ENCODE measurements around the gene ARHGEF3. TPM values are rescaled to one million over a fixed set of nuclear protein-coding genes. Genes with fewer than 3 reads are reported as not detected.

The ARHGEF3 gene
- total RNA-seq, 1 donor from 2014 or later = 92.7 TPM

- intact Hi-C loops (cut with micrococcal nuclease) = no loop called here
Measured at GRCh38 chr3:56775838-56776555, 25.8 kb downstream of the ARHGEF3 start.

GRCh38 chr3:56775445-56775837, 26.3 kb downstream of the ARHGEF3 start:
- intact Hi-C loops (cut with micrococcal nuclease) = no loop called here

DNA sequence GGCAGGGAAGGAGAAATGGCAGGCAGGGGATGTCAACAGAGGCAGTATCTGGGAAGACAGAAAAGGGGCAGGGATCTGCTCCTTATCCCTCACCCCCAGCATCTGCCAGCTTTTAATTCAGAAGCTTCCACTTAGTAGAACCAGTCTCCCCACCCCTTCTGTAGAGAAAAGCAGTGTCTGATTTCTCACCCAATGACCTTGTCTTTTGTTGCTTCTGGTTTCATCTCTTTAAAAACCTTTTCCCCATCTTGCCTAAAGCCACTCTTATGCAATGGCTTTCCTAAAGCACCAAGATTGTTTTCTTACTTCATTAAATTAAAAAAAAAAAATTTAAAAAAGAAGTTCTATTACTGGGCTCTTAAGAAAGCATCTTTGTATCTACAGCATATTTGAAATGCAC, 27.8 kb downstream of the ARHGEF3 start:
- intact Hi-C loops (cut with micrococcal nuclease) = no loop called here

DNA sequence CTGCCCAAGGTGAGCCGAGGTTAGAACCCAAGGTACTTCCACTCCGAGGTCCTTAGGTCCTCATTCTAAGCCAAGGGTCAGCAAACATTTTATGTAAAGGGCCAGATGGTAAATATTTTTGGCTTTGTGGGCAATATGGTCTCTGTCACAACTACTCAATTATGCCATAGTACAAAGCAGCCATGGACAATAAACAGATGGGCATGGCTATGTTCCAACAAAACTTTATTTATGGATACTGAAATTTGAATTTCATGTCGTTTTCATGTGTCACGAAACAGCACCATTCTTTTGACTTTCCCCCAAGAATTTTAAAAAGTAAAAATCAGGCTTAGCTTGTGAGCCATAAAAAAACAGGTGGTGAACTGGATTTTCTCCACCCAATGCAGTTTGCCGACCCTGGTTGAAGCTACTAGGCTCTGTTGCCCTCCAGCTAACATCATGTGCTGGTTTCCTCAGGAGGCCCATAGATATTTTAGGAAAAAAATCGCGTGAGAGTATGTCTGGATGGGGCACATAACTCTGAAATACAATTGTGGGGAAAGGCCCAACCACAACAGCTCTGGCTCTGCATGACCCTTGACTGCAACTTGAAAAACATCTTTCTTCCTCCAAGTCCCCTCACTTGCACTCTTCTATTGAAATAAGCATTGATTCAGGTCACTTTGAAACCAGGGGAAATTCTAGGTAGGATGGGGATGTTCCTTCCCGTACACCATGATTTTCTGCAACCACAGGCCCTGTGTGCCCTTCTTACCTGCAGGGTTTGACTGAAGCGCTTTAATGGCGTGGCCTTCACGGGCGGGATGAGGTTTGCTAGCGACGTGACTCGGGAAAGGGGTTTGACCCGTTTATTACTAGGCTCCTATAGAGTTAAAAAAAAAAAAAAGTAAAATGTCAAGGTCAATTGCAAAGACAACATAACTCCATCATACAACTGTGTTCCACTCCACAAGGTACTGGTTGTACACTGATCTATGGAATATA, 28.5 kb downstream of the ARHGEF3 start:
- intact Hi-C loops (cut with micrococcal nuclease) = no loop called here

DNA sequence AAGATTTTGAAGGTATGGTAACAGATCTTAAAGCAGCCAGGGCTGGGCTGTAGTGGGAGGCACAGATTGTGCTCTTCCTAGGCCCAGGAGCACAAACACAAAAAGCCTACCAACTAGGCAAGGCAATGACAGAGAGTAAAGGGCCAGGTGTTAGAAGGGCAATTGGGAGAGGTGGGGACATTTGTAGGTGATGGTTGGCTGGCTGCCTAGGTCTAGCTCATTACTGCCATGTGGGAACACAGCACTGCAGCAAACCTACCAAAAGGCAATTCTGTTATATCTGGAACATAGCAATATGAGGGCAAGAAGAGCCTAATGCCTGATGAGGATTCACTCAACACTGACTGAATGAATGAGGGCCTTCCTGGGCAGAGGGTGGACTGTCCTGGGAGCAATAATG, 30.4 kb downstream of the ARHGEF3 start:
- intact Hi-C loops (cut with micrococcal nuclease) = no loop called here

DNA sequence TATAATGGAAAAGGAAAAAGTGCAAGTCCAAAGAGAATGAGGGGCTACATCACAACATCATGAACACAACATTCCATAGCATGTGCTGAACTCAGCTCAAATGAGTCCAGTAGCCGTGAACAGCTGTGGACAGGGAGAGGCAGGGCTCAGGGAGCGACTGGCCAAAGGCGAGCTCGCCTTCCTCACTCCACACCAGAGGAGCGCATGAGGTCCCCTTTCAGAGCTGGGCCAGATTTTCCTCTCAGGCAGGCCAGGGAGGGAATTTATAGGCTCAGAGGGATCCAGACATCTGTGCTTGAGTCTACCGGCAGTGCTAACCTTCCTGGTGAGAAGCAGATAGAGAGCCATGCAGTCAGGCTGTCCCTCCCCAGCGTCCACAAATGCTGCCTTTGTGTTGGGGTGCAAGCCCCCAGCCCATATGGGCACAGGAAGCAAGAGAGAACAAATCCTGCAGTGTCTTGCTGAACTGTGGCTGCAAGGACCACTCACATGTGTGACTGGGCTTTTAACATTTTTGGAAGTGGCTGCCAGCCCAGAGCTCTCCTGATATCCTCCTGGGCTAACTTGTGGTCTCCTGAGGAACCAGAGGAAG, 32.5 kb downstream of the ARHGEF3 start:
- intact Hi-C loops (cut with micrococcal nuclease) = no loop called here

DNA sequence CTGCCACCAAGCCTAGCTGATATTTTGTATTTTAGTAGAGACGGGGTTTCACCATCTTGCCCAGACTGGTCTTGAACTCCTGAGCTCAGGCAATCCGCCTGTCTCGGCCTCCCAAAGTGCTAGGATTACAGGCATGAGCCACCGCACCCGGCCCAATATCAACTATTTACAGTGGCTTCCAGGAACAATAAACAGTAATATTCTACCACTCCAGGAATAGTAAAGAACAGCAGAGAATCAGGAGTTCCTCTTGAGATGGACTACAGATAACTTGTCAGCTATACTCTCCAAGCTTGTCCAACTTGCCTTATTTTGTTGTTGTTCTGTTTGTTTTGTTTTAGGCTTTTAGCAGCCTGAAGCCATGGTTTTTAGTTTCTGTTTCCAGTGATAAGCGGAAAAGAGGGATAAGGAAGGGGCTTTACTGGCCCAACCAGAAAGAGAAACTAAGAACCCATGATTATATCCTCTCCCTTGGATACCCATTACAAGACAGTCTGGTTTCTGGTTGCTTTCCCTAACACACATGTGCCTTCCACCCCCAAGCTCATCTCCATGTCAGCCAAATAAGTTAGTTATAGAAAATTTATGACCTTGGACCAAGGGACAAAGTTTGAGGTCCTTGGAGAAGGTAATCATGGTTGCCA, 36.7 kb downstream of the ARHGEF3 start:
- intact Hi-C loops (cut with micrococcal nuclease) = no loop called here

DNA sequence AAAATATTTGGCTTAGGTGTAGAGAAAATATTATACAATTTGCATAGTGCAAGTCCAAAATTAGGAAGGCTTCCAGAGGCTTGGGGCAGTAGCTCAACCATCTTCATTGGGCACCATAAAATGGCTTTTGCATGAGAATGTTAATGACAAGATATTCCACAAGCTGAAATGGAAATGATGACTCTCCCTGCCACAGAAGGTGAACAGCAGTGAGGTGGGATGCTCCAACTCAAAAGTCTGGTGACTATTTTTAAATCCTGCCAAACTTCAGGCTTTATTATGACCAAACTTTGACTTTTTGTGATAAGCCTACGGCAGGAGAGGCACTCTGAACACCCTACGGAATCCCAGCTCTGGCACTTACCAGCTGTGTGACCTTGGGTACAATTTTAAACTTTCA, 37.6 kb downstream of the ARHGEF3 start:
- intact Hi-C loops (cut with micrococcal nuclease) = no loop called here

GRCh38 chr3:56763233-56763632, 38.5 kb downstream of the ARHGEF3 start:
- intact Hi-C loops (cut with micrococcal nuclease) = no loop called here

DNA sequence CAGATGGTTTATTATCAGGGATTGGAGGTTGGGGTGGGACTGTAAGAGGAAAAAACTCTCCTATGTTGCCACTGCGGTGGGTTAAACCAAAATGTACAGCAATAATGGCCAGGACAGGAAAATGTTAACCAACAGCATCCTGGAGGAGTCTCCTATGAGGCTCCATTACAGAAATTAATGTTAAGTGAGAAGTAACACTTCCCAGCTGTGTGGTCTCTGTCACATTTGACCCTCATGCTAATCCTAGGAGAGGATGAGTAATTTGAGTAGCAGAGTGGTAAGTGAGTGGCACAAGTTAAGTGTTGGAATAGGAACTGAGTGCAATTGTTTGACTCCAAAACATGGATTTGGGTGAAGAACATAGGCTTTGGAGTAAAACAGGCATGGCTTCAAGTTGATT, 39.0 kb downstream of the ARHGEF3 start:
- intact Hi-C loops (cut with micrococcal nuclease) = no loop called here

DNA sequence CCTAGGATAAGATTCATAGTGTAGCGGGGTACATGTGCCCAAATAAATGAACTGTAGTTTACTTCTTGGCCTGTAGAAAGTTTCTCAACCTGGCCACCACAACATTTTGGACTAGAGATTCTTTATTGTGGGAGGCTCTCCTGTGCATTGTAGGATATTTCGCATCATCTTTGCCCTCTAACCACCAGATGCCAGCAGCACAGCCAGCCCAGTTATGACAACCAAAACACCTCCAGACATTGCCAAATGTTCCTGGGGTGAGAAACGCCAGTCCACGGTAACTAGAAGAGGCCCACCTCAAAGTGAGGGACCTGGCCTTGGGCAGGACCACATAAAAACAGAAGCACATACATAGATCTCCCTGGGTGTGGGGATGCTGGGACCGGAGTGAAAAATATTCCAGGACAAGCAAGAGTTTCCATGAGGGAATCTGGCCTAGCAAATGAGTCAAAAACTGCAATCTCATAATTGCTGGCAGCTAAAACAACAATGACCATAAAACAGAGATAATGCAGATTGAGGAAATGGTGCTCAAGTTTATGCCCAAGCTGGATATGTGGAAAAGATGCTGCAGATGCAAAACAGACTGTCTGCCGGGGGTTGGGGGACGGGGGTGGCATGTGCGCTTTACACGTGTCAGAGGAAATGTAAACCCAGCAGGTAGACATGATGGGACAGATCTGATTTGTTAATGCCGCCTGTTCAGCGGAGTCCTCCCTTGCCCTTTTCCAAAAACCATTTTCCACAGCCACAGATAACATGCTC, 39.7 kb downstream of the ARHGEF3 start:
- intact Hi-C loops (cut with micrococcal nuclease) = no loop called here

- intact Hi-C loops (cut with micrococcal nuclease) = no loop called here
Measured at GRCh38 chr3:56761023-56761422, 40.7 kb downstream of the ARHGEF3 start.

DNA sequence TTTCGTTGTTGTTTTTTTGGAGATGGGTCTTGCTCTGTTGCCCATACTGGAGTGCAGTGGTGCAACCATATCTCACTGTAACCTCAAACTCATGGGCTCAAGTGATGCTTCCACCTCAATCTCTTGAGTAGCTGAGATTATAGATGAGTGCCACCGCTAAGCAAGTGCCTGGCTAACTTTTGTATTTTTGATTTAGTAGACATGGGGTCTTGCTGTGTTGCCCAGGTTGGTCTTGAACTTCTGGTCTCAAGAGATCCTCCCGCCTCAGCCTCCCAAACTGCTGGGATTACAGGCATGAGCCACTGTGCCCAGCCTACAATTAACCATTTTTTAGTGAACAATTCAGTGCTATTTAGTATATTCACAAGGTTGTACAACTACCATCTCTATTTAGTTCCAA, 42.2 kb downstream of the ARHGEF3 start:
- intact Hi-C loops (cut with micrococcal nuclease) = no loop called here

- intact Hi-C loops (cut with micrococcal nuclease) = loop anchor here (1.0 kb wide), 1 partner anchor 41 kb away; no protein-coding TSS in a partner anchor
Measured at GRCh38 chr3:56758539-56758981, 43.2 kb downstream of the ARHGEF3 start.

DNA sequence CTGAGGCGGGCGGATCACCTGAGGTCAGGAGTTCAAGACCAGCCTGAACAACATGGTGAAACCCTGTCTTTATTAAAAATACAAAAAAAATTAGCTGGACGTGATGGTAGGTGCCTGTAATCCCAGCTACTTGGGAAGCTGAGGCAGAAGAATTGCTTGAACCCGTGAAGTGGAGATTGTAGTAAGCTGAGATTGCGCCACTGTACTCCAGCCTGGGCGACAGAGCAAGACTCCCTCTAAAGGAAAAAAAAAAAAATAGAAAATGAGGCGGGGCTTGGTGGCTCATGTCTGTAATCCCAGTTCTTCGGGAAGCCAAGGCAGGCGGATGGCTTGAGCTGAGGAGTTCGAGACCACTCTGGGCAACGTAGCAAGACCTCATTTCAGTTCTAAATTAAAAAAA, 43.7 kb downstream of the ARHGEF3 start:
- intact Hi-C loops (cut with micrococcal nuclease) = loop anchor here (1.0 kb wide), 1 partner anchor 41 kb away; no protein-coding TSS in a partner anchor

DNA sequence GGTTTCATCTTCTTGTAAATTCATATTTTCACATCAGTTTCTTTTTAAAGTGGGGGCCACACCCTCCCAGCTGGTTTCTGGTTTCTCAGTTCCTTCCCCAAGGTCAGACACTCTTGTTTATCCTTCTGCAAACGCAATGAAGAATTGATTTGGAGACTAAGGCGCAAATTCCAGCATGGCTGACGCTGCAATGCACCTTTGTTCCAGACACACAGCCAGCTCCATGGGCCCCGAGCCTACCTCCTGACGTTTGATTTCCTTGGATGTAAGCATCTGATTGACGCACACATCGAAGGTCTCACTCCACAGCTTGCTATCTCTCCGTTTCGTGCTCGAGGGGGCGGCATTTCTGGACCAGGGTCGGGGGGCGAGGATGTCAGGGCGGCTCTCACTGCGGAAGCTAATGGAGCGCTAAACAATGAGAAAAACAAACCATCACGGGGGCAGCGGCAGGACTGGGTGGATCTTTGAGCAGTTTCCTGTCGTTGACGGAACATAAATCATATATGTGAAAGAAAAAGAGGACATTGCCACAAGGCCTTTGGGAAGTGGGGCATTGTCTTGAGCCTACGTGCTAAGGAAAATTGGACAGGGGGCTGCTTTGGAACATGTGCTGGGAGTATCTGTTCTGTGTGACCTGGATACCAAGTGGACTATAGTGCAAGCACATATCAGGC, 46.9 kb downstream of the ARHGEF3 start:
- intact Hi-C loops (cut with micrococcal nuclease) = no loop called here

- intact Hi-C loops (cut with micrococcal nuclease) = loop anchor here (1.0 kb wide), 5 partner anchors 28 to 196 kb away; partner anchors contain the start of gene CCDC66
Measured at GRCh38 chr3:56753206-56753820, 48.4 kb downstream of the ARHGEF3 start.

DNA sequence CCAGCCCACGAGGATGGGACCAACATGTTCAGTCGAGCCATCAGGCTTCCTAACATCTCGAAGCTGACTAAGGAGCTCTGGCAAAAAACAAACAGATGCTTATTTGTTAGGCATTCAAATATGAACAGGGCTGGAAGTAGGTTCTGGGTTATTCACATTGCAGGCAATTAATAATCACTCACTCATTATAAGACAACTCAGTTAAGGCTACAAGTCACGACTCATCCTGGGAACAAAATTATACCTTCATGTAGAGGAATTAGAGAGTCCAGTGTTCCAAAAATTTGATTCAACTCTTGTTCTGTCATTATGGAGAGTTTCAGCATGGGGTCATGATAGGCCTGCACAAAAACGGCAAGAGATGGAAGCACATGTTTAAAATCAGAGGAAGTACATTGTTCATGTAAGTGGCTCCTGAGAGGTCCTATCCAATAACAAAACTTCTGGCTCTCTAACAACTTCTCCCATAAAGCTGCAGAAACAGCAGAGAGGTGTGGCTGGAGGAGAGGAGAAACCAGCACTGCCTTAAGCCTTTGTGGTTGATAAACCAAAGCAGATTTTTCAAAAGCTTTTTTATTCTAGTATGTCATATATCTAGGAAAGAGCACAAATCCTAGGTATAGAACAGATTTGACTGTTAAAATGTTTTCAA, 50.6 kb downstream of the ARHGEF3 start:
- intact Hi-C loops (cut with micrococcal nuclease) = no loop called here

GRCh38 chr3:56748663-56749231, 53.0 kb downstream of the ARHGEF3 start:
- intact Hi-C loops (cut with micrococcal nuclease) = no loop called here

Measured in T-helper 1 cell treated with Interleukin-12 subunit alpha and Interleukin-12 subunit beta and Interleukin-4 antibody, amounts not matched to agents 30 ng/mL and 1 ng/mL, for 36 hours (primary cell).